GM15510 (cell line): ENCODE results near the gene TMEM238.

Source experiments
- POLR2A ChIP-seq: IDR thresholded peaks from 3 replicates; pipeline ENCODE4 v1.6.1; 2011; ENCODE audit warnings: borderline replicate concordance; ENCODE audit not compliant: insufficient read length; ENCODE audit errors: extremely low read depth

The TMEM238 gene

DNA sequence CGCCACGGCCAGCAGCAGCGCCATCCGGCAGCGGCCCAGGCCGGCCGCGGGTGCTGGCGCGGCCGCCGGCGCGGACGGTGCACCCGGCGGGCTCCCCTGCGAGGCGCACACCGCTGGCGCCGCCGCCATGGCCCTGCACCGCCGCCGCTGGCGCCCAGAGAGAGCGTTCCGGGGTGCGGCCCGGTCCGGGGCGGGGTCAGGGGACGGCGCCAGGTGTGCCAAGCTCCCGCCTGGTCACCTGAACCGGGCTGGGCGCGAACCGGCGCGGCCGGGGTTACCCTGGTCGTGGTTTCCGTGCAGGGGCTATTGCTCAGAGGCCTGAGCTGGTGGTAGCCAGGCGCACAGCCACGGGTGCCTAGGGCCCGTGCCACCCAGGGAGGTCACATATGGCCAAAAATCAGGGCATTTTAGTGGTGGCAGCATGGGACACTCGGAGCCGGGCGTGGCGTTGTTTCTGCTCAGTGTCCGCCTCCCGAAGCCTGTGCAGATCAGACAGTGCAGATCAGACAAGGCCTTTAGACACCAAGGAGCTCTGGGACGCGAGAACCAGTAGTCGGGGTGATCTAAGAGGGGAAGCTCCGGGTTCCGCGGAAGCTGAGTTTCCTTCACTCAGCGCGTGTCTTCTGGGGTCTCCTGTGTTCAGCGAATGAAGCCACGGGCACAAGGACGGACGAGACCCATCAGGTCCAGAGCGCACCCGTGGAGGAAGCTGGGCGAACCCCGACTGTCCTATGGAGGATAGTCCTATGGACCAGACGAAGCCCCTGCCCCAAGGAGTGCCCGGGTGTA lies at the start of gene TMEM238:
TSS of gene TMEM238 (minus strand) at position 162 of the 789 bp plus-strand sequence. CDS start at position 129, 33 bp downstream.
- no peak for TF ChIP-seq POLR2A

DNA sequence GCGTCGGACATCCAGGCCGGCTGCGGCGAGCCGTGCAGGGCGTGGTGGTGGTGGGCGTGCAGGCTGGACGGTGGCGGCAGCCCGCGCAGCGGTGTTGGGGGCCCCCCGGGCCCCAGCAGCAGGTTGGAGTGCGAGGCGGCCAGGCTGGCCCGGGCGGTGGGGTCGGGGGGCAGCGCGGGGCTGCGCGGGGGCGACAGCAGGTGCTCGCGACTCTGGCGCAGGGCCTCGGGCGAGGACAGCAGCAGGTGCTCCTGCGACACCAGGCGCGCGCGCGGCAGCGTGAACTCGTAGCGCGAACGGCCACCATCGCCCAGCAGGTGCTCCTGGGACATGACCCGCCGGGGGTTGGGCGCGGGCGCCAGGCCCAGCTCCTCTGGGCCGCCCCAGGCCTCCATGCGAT lies 49.2 kb upstream of the TMEM238 start:
- TF ChIP-seq POLR2A, result no peak

DNA sequence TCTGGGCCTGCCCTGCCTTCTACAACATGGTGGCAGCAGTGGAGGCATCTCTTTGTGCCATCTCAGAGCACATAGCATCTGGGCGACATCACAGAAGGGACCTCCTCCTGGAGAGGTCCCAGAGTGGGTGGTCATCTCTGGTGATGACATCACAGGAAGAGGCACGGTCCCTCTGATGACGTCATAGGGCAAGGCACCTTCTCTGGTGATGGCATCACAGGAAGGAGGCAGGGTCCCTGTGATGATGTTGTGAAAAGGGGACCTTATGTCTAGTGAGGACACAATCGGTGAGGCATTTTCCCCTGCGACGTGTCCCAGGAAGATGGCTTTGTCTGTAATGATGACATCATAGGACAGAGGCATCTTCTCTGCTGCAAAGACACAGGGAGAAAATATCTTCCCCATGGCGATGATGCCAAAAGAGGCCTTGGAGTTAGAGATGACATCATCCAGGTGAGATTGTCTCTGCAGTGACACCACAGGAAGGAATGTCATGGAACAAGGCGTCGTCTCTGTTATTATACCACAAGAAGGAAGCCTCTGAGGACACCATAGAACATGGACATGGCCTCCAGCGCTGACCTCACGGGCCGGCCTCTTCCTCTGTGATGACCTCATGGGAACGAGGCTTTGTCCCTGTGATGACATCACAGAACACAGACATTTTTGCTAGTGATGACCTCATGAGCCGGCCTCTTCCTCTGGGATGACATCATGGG lies 48.3 kb upstream of the TMEM238 start:
- TF ChIP-seq POLR2A, result no peak

- TF ChIP-seq POLR2A, result no peak
Measured at GRCh38 chr19:55431183-55431582, 47.1 kb upstream of the TMEM238 start.

DNA sequence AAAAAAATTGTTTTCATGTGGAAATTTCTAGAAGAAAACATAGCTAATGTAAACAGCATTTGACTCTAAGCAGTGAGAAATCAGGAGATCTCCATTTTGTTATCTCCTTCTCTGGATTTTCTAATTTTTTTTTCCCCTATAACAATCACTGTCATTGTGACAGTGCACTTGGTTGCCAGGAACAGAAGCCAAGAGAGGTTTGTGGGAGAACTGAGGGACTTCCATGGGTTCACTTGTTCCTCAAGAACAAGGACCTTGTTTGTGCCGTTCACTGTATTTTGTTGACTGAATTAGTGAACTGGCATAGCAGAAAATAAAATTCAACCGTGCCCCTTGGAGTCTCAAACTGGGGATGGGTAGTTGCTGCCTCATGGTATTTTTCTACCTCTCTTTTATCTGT lies 42.0 kb upstream of the TMEM238 start:
- no peak for TF ChIP-seq POLR2A

DNA sequence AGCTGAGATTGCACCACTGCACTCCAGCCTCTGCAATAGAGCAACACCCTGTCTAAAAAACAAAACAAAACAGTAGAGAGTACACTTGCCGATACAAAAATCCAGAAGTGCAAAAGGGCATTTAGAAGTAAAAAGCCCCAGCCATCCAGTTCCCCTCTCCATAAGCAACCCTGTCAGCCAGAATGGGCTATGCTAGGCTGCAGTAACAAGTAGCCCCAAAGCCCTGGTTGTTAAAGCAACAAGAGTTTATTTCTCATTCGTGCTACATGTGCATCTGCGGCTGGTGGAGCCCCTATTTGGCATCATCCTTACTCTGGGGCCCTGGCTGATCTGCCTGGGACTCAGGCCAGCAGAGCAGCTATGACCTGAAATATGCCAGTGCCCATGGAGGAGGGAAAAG lies 40.4 kb upstream of the TMEM238 start:
- no peak for TF ChIP-seq POLR2A

GRCh38 chr19:55423225-55424005 lies 39.3 kb upstream of the TMEM238 start:
- TF ChIP-seq POLR2A, result no peak

GRCh38 chr19:55419624-55420236 lies 35.6 kb upstream of the TMEM238 start:
- no peak for TF ChIP-seq POLR2A

DNA sequence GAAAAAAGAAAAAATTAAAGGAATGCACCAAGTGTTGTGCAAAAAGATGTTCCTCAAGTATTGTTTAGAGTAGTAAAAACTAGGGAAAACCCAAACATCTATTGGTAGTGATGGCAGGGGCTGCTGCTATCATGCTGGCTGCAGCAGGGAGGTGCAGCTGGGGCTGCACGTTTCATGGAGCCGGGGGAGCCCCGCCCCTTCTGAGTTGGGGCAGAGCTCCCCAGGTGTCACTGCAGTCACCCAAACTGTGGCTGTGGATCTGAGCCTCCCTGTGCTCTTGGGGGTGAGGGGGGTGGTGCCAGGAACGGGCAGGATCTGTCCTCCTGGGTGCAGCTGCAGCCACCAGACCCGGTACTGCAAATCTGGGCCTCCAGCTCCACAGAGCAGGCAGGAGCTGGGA lies 35.0 kb upstream of the TMEM238 start:
- no peak for TF ChIP-seq POLR2A

- TF ChIP-seq POLR2A, result no peak
Measured at GRCh38 chr19:55418185-55418584, 34.1 kb upstream of the TMEM238 start.

GRCh38 chr19:55410168-55410567 lies 26.1 kb upstream of the TMEM238 start:
- TF ChIP-seq POLR2A, result no peak

- no peak for TF ChIP-seq POLR2A
Measured at GRCh38 chr19:55408533-55408872, 24.4 kb upstream of the TMEM238 start.

- peak; percentile 45 for TF ChIP-seq POLR2A
Measured at GRCh38 chr19:55407800-55408532, 23.9 kb upstream of the TMEM238 start.

- TF ChIP-seq POLR2A, result peak; percentile 99
Measured at GRCh38 chr19:55407550-55407799, 23.4 kb upstream of the TMEM238 start, which contains the start of gene UBE2S. Gene UBE2S, minus strand, starts transcription at chr19:55407788. Its CDS starts 199 bp downstream, at chr19:55407589.
